ENCODE data around the gene CYP4F8. TPM values are rescaled to one million over a fixed set of nuclear protein-coding genes. Genes with fewer than 3 reads are reported as not detected.
"Not testable (repeated sequence)": the region's sequence is repeated elsewhere in the genome, so short reads cannot be mapped to it uniquely, and the experiment has no call there.

The CYP4F8 gene
- total and polyA plus RNA-seq, 12 donors, result not detected

DNA sequence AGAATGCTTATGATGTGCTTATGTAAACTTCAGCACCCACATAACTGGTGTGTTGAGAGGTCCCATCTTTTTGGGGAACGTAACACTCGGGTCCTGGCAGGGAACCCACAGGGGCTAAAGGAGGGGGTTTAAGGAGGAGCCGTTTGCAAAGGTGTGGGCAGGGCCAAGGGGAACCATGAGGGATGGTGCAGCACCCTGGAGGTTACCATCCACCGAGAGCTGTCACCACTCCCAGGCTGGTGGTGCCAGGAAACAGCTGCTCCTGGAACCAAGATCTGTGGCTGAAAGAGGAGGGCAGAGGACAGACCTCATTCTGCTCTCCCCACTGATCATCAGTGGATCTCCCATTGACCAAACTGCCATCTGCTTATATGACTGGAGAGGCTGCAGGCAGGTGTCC, 23.2 kb upstream of the CYP4F8 start:
- DNase-seq, result no peak
- intact Hi-C loops (cut with DNase I), result no loop called here
- H3K9me3 ChIP-seq (replicated peaks in 1 of 3), result no peaks in the 10 kb centered on the region
- H3K4me3 ChIP-seq, result no peak overlapping the region
- TF ChIP-seq, protein P1, sequence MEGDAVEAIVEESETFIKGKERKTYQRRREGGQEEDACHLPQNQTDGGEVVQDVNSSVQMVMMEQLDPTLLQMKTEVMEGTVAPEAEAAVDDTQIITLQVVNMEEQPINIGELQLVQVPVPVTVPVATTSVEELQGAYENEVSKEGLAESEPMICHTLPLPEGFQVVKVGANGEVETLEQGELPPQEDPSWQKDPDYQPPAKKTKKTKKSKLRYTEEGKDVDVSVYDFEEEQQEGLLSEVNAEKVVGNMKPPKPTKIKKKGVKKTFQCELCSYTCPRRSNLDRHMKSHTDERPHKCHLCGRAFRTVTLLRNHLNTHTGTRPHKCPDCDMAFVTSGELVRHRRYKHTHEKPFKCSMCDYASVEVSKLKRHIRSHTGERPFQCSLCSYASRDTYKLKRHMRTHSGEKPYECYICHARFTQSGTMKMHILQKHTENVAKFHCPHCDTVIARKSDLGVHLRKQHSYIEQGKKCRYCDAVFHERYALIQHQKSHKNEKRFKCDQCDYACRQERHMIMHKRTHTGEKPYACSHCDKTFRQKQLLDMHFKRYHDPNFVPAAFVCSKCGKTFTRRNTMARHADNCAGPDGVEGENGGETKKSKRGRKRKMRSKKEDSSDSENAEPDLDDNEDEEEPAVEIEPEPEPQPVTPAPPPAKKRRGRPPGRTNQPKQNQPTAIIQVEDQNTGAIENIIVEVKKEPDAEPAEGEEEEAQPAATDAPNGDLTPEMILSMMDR (IDR thresholded peaks at IDR 0.05), result no peak
- TF ChIP-seq POLR2A (IDR thresholded peaks at IDR 0.05), result no peak
- no peak overlapping the region for H3K27ac ChIP-seq
- 64 to 81% (median 71%) methylated on average over 3 to 4 of the region's 4 CpGs for WGBS, 4 donors
- H3K36me3 ChIP-seq (replicated peaks in 1 of 2), result no peaks in the 10 kb centered on the region
- no peaks in the 10 kb centered on the region for H3K4me1 ChIP-seq (replicated peaks in 1 of 2)
- no peaks in the 10 kb centered on the region for H3K27me3 ChIP-seq

DNA sequence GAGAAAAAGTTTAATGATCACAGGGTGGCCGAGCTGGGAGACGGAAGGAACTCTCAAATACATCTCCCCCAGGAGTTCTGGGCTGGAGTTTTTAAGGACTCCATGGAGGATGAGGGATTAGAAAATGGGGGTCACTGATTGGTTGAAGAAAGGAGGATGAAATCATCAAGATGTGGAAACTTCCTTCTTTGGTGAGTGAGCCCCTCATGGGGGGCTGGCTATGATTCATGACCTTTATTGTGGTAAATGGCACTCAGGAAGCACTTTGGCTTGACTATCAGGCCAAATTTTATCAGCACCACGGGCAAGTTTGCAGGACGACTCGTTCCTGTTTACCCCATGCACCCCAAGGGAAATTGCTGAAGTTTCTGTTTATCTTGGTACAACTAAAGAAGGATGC, 22.5 kb upstream of the CYP4F8 start:
- H3K27me3 ChIP-seq; DNase-seq; H3K9me3 ChIP-seq (replicated peaks in 1 of 3); intact Hi-C loops (cut with DNase I); H3K27ac ChIP-seq; H3K36me3 ChIP-seq (replicated peaks in 1 of 2); H3K4me1 ChIP-seq (replicated peaks in 1 of 2); H3K4me3 ChIP-seq: not testable (repeated sequence)
- WGBS, 4 donors, result 18 to 34% (median 26%) methylated on average over 5 of the region's 5 CpGs

DNA sequence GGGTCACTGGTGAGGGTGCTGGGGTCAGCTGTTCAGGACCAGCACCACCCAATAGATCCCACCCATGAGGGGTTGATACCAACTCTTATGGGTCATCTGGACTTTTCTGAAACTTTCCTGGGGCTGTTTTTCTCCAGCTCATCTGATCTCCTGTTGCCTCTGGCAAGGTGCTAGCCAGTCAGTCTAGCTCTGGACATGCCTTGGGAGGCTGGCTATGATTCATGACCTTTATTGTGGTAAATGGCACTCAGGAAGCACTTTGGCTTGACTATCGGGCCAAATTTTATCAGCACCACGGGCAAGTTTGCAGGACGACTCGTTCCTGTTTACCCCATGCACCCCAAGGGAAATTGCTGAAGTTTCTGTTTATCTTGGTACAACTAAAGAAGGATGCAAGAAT, 21.3 kb upstream of the CYP4F8 start:
- H3K27ac ChIP-seq; H3K27me3 ChIP-seq; H3K9me3 ChIP-seq (replicated peaks in 1 of 3); intact Hi-C loops (cut with DNase I); H3K4me3 ChIP-seq; H3K4me1 ChIP-seq (replicated peaks in 1 of 2); DNase-seq; H3K36me3 ChIP-seq (replicated peaks in 1 of 2): not testable (repeated sequence)
- 34 to 58% (median 45%) methylated on average over 2 to 4 of the region's 4 CpGs for WGBS, 4 donors

DNA sequence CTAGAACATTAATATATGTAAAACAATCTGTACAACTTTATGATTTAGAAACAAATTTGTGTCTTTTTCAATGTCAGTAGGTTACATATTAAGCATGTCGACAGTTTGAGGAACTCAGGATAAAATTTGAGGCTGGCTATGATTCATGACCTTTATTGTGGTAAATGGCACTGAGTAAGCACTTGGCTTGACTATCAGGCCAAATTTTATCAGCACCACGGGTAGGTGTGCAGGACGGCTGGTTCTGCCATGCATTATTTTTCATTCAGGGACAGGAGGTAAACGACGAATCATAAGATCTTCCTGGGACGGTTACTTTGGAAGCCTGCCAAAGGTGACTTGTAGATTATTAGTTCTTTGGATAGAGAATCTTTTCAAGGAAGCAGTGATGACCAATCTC, 19.9 kb upstream of the CYP4F8 start:
- TF ChIP-seq, protein P1 (IDR thresholded peaks at IDR 0.05), result no peak
- no peak for TF ChIP-seq POLR2A (IDR thresholded peaks at IDR 0.05)
- H3K4me3 ChIP-seq, result no peak overlapping the region
- no peaks in the 10 kb centered on the region for H3K36me3 ChIP-seq (replicated peaks in 1 of 2)
- H3K4me1 ChIP-seq (replicated peaks in 1 of 2), result no peaks in the 10 kb centered on the region
- no peak overlapping the region for H3K27ac ChIP-seq
- peak in 1 of 7 donors; percentile 11 for DNase-seq
- intact Hi-C loops (cut with DNase I), result no loop called here
- 15 to 29% (median 18%) methylated on average over 6 of the region's 6 CpGs for WGBS, 4 donors
- no peaks in the 10 kb centered on the region for H3K9me3 ChIP-seq (replicated peaks in 1 of 3)
- no peaks in the 10 kb centered on the region for H3K27me3 ChIP-seq

DNA sequence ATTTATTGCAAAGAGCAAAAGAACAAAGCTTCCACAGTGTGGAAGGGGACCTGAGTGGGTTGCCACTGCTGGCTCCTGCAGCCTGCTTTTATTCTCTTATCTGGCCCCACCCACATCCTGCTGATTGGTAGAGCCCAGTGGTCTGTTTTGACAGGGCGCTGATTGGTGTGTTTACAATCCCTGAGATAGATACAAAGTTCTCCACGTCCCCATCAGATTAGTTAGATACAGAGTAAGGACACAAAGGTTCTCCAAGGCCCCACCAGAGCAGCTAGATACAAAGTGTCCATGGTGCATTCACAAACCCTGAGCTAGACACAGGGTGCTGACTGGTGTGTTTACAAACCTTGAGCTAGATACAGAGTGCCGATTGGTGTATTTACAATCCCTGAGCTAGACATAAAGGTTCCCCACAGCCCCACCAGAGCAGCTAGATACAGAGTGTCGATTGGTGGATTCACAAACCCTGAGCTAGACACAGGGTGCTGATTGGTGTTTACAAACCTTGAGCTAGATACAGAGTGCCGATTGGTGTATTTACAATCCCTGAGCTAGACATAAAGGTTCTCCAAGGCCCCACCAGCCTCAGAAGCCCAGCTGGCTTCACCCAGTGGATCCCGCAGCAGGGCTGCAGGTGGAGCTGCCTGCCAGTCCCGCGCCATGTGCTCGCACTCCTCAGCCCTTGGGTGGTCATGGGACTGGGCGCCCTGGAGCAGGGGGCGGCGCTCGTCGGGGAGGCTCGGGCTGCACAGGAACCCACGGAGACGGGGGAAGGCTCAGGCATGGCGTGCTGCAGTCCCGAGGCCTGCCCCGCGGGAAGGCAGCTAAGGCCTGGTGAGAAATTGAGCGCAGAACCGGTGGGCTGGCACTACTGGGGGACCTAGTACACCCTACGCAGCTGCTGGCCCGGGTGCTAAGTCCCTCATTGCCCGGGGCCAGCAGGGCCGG, 6.8 kb upstream of the CYP4F8 start:
- DNase-seq; H3K27ac ChIP-seq; H3K4me3 ChIP-seq; H3K27me3 ChIP-seq; H3K36me3 ChIP-seq (replicated peaks in 1 of 2); H3K4me1 ChIP-seq (replicated peaks in 1 of 2); H3K9me3 ChIP-seq (replicated peaks in 1 of 3); intact Hi-C loops (cut with DNase I): not testable (repeated sequence)
- WGBS, 4 donors, result 69 to 91% (median 86%) methylated on average over 4 to 27 of the region's 27 CpGs

DNA sequence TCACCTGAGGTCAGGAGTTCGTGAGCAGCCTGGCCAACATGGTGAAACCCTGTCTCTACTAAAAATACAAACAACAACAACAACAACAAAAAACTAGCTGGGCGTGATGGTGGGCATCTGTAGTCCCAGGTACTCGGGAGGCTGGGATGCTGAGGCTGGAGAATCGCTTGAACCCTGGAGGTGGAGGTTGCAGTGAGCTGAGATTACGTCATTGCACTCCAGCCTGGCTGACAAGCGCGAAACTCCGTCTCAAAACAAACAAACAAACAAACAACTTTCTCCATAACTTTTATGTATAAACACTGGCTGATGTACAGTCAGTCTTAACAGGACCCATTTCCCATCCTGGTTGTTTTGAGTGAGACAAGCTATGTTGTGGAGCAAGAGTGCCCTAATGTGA, 5.8 kb upstream of the CYP4F8 start:
- H3K4me1 ChIP-seq (replicated peaks in 1 of 2), result no peaks in the 10 kb centered on the region
- DNase-seq, result no peak
- H3K9me3 ChIP-seq (replicated peaks in 1 of 3), result no peaks in the 10 kb centered on the region
- H3K27me3 ChIP-seq, result no peaks in the 10 kb centered on the region
- no peak for TF ChIP-seq POLR2A (IDR thresholded peaks at IDR 0.05)
- TF ChIP-seq, protein P1 (IDR thresholded peaks at IDR 0.05), result no peak
- intact Hi-C loops (cut with DNase I), result no loop called here
- no peak overlapping the region for H3K27ac ChIP-seq
- no peak overlapping the region for H3K4me3 ChIP-seq
- WGBS, 4 donors, result 78 to 83% (median 80%) methylated on average over 8 of the region's 8 CpGs
- no peaks in the 10 kb centered on the region for H3K36me3 ChIP-seq (replicated peaks in 1 of 2)
